ENCODE measurements around the gene ASPSCR1.

DNA sequence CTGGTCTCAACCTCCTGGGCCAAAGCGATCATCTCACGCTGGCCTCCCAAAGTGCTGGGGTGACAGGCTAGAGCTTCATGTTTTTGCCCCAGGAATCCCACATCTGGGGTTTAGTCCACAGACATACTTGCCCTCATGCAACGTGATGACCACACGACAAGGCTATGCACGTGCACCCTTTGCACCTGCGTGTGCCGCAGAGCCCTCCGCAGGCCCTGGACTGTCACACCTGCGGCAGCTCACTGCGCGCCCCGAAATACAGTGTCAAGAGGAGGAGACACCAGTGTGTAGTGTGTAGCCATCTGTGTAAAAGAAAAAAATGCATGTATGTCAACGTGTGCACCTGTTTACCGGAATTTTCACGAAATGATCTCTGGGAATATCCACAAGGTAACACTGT is 26.9 kb upstream of the ASPSCR1 start:
- TF ChIP-seq, protein P1, sequence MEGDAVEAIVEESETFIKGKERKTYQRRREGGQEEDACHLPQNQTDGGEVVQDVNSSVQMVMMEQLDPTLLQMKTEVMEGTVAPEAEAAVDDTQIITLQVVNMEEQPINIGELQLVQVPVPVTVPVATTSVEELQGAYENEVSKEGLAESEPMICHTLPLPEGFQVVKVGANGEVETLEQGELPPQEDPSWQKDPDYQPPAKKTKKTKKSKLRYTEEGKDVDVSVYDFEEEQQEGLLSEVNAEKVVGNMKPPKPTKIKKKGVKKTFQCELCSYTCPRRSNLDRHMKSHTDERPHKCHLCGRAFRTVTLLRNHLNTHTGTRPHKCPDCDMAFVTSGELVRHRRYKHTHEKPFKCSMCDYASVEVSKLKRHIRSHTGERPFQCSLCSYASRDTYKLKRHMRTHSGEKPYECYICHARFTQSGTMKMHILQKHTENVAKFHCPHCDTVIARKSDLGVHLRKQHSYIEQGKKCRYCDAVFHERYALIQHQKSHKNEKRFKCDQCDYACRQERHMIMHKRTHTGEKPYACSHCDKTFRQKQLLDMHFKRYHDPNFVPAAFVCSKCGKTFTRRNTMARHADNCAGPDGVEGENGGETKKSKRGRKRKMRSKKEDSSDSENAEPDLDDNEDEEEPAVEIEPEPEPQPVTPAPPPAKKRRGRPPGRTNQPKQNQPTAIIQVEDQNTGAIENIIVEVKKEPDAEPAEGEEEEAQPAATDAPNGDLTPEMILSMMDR (IDR thresholded peaks at IDR 0.05; ENCODE audit: low read depth, low read length): no peak
- TF ChIP-seq POLR2A (IDR thresholded peaks at IDR 0.05; ENCODE audit: extremely low read depth, insufficient read length) (no peak), MYC (IDR thresholded peaks at IDR 0.05; ENCODE audit: low read depth, low read length) (no peak)
- TF ChIP-seq, protein P2, sequence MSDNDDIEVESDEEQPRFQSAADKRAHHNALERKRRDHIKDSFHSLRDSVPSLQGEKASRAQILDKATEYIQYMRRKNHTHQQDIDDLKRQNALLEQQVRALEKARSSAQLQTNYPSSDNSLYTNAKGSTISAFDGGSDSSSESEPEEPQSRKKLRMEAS (IDR thresholded peaks at IDR 0.05; ENCODE audit: low read depth, low read length): no peak
